Neutrophil (primary cell): Measurements from ENCODE around the gene PLXNA2.

ENCODE experiments used
- H3K27ac ChIP-seq: fragments of 200-600 bp; sonication (generic); 2 replicates; pipeline ENCODE4 v1.5.1; 2016; ENCODE audit warnings: mild to moderate bottlenecking, moderate library complexity
- H3K27me3 ChIP-seq: fragments of 200-600 bp; sonication (generic); 2 replicates; pipeline ENCODE4 v1.6.0; 2016; ENCODE audit warnings: mild to moderate bottlenecking
- H3K36me3 ChIP-seq: fragments of 200-600 bp; sonication (generic); 2 replicates; pipeline ENCODE4 v1.5.1; 2017
- H3K4me1 ChIP-seq, 2 experiments: fragments of 200-600 bp in 1 of 2; sonication (generic) in 1 of 2; 1 replicate in 1 of 2; 2 replicates in 1 of 2; pipeline versions ENCODE4 v1.5.1 to v1.6.1; 2013 to 2016; ENCODE audit warnings: low read depth in 1 of 2, low read length in 1 of 2, mild to moderate bottlenecking in 1 of 2, moderate library complexity in 1 of 2; ENCODE audit not compliant: control insufficient read depth in 1 of 2, insufficient read depth in 1 of 2
- H3K4me3 ChIP-seq, 2 experiments: fragments of 200-600 bp in 1 of 2; sonication (generic) in 1 of 2; 1 replicate in 1 of 2; 2 replicates in 1 of 2; pipeline ENCODE4 v1.5.1; 2013 to 2016; ENCODE audit warnings: low read depth in 1 of 2, low read length in 1 of 2, mild to moderate bottlenecking in 1 of 2, moderate library complexity in 1 of 2
- H3K9me3 ChIP-seq: fragments of 200-600 bp; sonication (generic); 2 replicates; pipeline ENCODE4 v1.5.1; 2016
- CTCF ChIP-seq: fragments of 200-600 bp; sonication (generic); IDR thresholded peaks from 2 replicates; pipeline ENCODE4 v1.5.1; 2016; ENCODE audit warnings: antibody characterized with exemption

The PLXNA2 gene

DNA sequence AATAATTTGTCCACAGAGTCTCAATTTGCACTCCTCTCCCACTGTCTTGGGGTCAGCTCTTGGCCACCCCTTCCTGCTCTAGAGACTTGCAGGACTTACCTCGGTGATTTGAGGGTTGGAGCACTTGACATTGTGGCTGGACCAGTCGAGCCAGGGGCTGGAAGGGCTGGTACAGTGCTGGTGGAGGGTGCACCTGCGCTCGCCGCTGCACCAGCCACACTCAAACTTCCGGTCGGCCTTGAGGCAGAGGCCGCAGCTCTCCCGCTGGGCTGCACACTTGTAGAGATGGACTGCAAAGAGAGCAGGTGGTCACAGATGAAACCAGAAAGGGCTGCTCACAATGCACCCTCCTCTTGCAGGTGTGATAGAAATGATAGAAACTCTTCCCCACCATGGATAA lies 165.0 kb downstream of the PLXNA2 start:
- no peak for TF ChIP-seq CTCF
- H3K36me3 ChIP-seq: no peaks in the 10 kb centered on the region
- no peaks in the 10 kb centered on the region for H3K27me3 ChIP-seq
- no peak overlapping the region for H3K27ac ChIP-seq
- H3K9me3 ChIP-seq: no peaks in the 10 kb centered on the region
- H3K4me1 ChIP-seq: no peaks in the 10 kb centered on the region
- no peak overlapping the region for H3K4me3 ChIP-seq

DNA sequence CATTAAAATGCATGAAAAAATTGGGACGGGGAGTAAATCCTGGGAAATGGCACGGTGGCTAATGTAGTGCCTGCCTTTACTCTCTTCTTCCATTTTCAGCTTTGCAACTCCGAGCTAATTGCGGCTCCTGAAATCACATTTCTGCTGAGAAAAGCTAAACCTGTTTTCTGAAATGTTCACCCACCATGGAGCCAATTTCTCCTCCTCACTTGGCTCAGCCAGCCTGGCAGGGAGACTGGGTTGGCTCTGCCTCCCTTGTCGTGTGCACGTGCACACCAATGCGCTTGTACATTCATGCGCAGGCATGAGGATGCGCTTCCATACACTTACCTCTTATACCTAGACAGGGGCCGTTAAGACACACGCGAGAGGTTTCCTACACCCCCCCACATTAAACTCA lies 165.4 kb downstream of the PLXNA2 start:
- H3K36me3 ChIP-seq: no peaks in the 10 kb centered on the region
- no peaks in the 10 kb centered on the region for H3K4me1 ChIP-seq
- no peaks in the 10 kb centered on the region for H3K27me3 ChIP-seq
- H3K27ac ChIP-seq: no peak overlapping the region
- no peaks in the 10 kb centered on the region for H3K9me3 ChIP-seq
- no peak for TF ChIP-seq CTCF
- no peak overlapping the region for H3K4me3 ChIP-seq

DNA sequence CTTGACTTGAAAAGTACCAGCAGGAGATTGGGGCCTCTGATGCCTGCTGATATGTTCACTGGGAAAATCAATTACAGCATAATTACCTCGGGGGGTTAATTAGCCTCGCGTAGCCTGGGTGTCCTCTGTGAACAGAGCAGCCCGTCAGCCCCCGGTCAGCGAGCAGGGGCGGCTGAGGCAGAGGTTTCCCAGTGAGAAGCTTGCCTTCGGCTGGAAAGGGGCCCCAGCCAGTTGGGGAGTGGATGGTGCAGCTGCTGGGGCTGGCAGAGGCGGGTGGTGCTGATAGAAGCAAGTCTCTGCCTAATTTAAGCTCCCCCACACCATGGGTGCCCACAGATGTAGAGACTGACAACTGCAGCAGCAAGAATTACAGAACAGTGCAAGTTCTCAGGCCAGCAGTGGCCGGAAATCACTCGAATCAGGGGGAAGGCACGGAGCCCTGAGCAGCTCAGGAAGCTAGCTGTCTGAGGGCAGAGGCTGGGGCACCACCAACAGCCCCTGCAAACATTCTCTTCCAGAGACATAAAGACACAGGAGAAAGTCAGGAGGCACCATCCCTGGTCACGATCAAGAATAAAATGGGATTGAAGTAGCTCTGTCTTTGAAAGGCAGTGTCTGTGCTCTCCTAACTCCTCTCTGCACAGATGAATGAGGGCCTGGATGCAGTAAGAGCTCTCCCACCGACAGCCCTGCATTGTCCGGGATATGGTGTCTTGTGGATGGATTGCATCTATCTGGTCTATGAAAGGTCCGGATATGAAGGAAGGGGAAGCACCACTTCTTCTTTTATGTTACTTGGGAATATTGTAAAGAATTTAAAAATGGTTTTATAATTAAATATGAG lies 166.7 kb downstream of the PLXNA2 start:
- Histone ChIP-seq H3K36me3 (no peaks in the 10 kb centered on the region), H3K4me1 (no peaks in the 10 kb centered on the region), H3K27me3 (no peaks in the 10 kb centered on the region), H3K9me3 (no peaks in the 10 kb centered on the region), H3K27ac (no peak overlapping the region), H3K4me3 (no peak overlapping the region)
- TF ChIP-seq CTCF: no peak

DNA sequence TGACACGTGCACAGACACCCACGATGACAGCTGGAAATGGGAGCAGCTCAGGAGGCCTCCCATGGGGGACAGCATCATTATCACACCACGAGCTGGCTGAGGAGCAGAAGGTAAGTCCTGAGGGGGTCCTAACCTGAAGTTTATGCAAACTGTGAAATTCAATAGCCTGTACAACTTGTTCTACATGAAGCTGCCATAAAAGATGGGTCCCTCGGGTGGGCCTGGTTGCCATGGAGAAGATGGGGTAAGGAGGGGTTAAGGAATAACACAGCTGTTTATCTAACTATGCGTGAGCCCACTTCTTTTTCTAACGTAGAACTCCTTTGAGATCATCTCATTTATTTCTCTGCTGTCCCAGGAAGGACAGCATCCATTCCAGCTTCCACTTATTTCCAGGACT lies 169.8 kb downstream of the PLXNA2 start:
- no peaks in the 10 kb centered on the region for H3K27me3 ChIP-seq
- no peaks in the 10 kb centered on the region for H3K9me3 ChIP-seq
- no peak overlapping the region for H3K27ac ChIP-seq
- no peak for TF ChIP-seq CTCF
- H3K4me3 ChIP-seq: no peak overlapping the region
- H3K4me1 ChIP-seq: no peaks in the 10 kb centered on the region
- H3K36me3 ChIP-seq: no peaks in the 10 kb centered on the region

GRCh38 chr1:208071435-208072031 lies 172.7 kb downstream of the PLXNA2 start:
- no peaks in the 10 kb centered on the region for H3K4me1 ChIP-seq
- no peak overlapping the region for H3K4me3 ChIP-seq
- H3K27ac ChIP-seq: no peak overlapping the region
- TF ChIP-seq CTCF: no peak
- no peaks in the 10 kb centered on the region for H3K9me3 ChIP-seq
- no peaks in the 10 kb centered on the region for H3K27me3 ChIP-seq
- no peaks in the 10 kb centered on the region for H3K36me3 ChIP-seq
